ENCODE results near the gene PHAF1.

DNA sequence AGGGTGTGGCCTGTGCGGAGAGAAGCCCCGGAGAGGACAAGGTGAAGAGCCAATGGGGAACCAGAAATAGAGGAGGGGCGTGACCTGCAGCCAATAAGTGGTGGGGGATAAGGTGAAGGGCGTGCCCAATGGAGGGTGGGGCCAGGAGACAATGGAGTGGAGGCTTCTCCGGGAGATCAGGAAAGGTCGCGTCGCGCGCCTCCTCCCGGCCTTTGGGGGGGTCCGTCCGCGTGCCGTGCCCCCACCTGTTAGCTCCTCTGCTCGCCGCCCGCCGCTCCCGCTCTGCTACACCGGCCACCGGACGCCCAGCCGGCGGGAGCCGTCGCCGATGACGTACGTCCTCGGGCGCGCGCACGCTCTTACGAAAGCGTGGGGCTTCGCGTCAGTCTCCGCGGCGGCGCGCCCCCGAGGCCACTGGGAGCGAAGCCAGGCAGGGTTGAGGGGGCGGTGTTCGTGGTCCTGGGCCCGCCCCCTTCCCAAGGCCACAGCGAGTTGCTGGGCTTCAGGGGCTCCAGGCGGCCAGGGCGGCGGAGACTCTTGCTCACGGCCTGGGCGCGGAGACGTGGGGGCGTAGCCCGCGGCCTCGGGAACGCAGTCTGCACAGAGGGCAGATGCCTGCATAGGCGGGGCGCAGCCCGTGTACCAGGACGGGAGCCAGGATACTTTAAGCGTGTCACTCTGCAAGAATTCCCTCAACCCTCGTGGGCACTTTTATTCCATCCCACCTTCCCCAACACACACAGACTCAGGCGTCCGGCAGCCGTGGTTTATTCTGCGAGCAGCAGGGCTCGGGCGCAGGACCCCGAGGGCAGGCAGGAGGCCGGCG lies 74.1 kb downstream of the PHAF1 start, which contains the start of gene MATCAP1:
- TF ChIP-seq, protein P1, sequence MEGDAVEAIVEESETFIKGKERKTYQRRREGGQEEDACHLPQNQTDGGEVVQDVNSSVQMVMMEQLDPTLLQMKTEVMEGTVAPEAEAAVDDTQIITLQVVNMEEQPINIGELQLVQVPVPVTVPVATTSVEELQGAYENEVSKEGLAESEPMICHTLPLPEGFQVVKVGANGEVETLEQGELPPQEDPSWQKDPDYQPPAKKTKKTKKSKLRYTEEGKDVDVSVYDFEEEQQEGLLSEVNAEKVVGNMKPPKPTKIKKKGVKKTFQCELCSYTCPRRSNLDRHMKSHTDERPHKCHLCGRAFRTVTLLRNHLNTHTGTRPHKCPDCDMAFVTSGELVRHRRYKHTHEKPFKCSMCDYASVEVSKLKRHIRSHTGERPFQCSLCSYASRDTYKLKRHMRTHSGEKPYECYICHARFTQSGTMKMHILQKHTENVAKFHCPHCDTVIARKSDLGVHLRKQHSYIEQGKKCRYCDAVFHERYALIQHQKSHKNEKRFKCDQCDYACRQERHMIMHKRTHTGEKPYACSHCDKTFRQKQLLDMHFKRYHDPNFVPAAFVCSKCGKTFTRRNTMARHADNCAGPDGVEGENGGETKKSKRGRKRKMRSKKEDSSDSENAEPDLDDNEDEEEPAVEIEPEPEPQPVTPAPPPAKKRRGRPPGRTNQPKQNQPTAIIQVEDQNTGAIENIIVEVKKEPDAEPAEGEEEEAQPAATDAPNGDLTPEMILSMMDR (IDR thresholded peaks at IDR 0.05 in 8 of 11, conservative IDR thresholded peaks at IDR 0.05 in 3 of 11), result peak in 2 of 11 experiments; percentile 33 to 35
- TF ChIP-seq POLR2A (IDR thresholded peaks at IDR 0.05) (no peak), POLR2AphosphoS5 (IDR thresholded peaks at IDR 0.05) (peak; percentile 87 to 93 (median 93))
